Posterior vena cava (tissue), 2 donors: ENCODE measurements around the gene MTCH2. TPM values are rescaled to one million over a fixed set of nuclear protein-coding genes. Genes with fewer than 3 reads are reported as not detected.
A peak's percentile ranks its signal among the peaks of the same experiment; 100 is the strongest.

Source experiments
- DNase-seq: peaks from one replicate; pipeline ENCODE4 v3.0.0-alpha.2; 2020; ENCODE audit warnings: low spot score
- intact Hi-C, 2 donors: fragments of 100-400 bp; cut with DNase I; formaldehyde crosslinking; loops; one replicate each; pipeline versions ENCODE4 v1.14.1 to v1.14.2; 2022 to 2023
- total RNA-seq, 2 donors: library from RNA; stranded (reverse); fragmentation: NEBNext Ultra II Directional; extraction: Animal tissue kit (Norgen Biotek cat#: 25700); gene quantifications; one replicate each; pipeline ENCODE4 v1.2.1, GENCODE V29; 2021
- donor health status: DM: yes; HTN: yes; CAD: no.
- donor health status: DM: yes; HTN: yes; CAD: no.

The MTCH2 gene
- total RNA-seq, 2 donors from 2014 or later = 56.3 to 63.4 TPM

DNA sequence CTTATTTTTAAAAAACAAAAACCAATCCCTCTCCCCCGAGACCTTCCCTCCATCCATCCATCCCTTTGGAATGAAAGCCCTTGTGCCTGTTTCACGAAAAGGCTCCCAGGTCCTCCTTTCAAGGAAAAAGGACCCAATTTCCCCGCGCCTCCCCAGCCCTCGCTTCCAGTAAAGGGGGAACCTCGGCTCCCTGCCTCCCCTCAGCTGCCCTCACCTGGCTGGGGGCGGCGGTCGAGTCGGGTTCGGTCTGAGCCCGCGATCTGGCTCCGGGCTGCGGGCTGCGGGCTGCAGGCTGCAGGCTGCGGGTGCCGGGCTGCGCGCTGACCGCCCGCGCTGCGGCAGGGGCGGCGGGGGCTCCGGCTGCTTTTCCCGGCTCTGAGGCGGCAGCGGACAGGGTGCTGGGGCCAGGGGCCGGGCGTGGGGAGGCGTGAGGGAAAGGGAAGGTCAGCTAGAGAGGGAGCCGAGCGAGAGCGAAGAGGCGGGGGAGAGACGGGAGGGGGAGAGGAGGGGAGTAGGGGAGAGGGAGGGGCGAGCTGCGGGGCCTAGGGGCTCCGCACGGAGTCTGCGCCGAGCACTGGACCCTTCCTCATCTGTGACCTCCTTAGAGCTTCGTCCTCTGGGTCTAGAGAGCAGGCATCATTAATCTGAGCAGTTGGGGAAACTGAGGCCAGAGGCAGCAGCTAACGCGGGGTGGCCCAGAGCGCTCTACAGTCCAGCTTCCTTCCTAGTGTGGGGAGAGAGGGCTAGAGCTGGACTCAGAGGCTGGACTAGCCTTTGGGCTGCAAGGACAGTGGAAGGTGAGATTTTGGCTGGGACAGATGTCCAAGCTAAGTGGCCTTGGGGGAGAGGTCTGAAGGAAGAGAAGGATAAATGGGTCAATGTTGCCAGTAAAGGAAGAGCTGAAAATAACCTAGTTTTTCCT lies 48.2 kb downstream of the MTCH2 start, which contains the start of gene C1QTNF4:
TSS of gene C1QTNF4 (minus strand) at position 478 of the 922 bp plus-strand sequence. CDS start 3,601 bp downstream, outside the sequence.
- intact Hi-C loops = no loop called here
- DNase-seq = no peak

DNA sequence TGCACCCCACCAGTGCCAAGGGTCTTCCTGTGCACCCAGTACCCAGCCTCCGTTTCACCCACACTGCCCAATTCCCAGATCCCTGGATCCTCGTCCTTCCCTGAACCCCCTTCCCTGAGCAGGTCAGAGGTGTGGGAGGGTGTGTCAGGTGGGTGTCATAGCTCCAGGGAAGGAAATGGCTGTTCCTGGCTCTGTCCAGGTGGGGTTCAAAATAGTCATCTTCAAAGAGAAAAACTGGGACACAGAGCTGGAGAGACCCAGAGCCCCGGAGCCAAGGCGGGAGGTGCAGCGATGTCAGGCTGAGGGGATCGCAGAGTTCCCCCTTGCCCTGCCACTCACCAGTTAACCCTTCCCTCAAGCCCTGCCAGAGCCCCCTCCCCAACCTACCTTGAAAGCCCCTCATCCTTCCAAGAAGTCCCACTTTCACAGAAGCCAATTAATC lies 48.8 kb downstream of the MTCH2 start:
- no peak for DNase-seq
- intact Hi-C loops = no loop called here

- intact Hi-C loops = no loop called here
- DNase-seq = no peak
Observed at GRCh38 chr11:47592970-47593369, 49.4 kb downstream of the MTCH2 start.

DNA sequence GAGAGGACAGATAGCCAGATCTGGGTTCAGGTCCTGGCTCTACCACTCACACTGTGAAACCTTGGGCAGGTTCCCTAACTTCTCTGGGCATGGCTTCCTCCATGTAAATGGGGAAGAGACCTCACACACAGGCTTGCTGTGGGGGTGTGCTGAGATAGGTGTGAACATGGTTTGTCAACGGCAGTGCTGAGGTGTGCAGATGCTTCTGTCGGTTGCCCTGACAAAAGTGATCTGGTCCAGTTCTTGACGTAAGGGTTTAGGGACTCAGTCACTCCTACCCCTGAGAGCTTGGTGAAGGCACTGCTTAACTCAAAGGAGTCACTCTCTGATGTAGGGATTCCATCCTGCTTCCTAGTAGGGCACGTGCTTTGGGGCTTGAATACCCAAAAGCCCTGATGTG lies 50.1 kb downstream of the MTCH2 start:
- intact Hi-C loops = no loop called here
- no peak for DNase-seq

DNA sequence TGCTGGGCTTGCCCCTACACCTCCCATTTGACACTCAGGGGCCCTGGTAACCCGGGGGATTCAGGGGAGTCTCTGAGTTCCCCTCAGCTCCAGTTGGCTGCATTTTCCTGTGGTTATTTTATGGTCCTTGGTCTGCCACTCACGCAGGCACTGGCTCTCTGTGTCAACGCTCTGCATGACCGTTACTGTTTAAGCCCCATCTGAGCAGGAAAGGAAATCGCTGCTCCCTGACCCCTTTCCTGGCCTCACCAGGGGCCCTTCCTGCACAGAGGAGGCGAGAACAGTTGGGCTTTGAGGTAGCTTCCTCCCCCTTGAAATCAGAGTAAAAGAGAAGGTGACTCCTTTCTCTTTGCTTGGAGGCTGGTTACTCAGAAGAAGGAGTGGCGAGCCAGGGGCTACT lies 50.6 kb downstream of the MTCH2 start:
- no peak for DNase-seq
- intact Hi-C loops = no loop called here

DNA sequence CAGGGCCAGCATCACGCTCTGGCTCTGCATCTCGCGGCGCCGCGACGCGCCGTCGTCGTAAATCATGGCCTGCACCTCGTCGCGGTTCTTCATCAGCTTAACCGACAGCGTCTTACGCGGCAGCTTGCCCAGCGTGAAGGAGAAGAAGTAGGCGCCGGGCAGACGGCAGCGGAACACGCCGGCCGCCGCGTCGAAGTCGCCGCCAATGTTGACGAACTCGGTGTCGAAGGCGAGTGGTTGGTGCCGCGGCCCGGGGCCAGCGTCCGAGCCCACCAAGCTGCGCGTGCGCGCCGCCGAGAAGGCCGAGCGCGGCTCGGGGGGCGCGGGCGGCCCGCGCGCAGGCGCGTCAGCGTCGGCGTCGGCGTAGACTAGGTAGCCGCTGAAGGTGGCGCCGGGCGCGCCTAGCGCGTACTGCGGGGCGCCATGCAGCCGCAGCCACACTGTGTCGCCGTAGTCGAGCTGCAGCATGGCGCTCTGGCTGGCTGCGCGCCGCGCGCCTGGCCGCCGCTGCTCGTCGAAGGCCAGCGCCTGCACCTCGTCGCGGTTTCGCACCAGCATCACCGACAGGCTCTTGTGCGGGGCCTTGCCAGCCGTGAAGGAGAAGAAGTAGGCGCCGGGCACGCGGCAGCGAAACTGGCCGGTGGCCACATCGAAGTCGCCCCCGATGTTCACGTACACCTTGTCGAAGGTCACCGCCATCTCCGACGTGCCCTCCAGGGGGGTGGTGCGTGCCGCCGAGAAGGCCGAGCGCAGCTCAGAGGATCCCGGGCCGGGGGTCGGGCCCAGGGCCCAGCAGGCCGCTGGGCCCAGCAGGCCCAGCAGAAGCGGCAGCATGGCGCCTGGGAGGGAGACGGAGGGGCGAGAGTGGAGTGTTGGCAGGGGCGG lies 52.1 kb downstream of the MTCH2 start:
- intact Hi-C loops = no loop called here

DNA sequence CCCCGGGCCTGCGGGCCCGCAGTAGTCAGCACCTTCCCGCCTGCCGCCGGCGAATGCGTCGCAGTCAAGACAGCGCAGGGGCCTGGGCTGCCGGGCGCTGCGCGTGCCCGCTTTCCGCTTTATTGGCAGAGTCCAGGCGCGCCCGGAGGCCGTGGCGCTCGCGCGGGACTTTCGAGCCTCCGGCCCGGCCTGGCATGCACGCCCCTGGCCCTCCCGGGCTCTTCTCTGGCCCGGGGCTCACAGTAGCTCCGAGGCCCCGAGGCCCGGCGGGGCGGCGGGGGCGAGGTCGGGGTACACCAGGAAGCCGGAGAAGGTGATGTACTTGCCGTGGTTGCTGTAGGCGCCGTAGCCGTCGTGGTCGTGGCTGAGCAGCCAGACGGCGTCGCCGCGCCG lies 52.8 kb downstream of the MTCH2 start:
- DNase-seq = no peak
- intact Hi-C loops = no loop called here

More for the DNA sequence above, 52.1 kb downstream of the MTCH2 start:
- no peak for DNase-seq

- intact Hi-C loops = no loop called here
- DNase-seq = no peak
Observed at GRCh38 chr11:47589118-47589517, 53.2 kb downstream of the MTCH2 start.

- intact Hi-C loops = no loop called here
- peak; percentile 93 for DNase-seq
Observed at GRCh38 chr11:47587723-47588326, 54.5 kb downstream of the MTCH2 start.

DNA sequence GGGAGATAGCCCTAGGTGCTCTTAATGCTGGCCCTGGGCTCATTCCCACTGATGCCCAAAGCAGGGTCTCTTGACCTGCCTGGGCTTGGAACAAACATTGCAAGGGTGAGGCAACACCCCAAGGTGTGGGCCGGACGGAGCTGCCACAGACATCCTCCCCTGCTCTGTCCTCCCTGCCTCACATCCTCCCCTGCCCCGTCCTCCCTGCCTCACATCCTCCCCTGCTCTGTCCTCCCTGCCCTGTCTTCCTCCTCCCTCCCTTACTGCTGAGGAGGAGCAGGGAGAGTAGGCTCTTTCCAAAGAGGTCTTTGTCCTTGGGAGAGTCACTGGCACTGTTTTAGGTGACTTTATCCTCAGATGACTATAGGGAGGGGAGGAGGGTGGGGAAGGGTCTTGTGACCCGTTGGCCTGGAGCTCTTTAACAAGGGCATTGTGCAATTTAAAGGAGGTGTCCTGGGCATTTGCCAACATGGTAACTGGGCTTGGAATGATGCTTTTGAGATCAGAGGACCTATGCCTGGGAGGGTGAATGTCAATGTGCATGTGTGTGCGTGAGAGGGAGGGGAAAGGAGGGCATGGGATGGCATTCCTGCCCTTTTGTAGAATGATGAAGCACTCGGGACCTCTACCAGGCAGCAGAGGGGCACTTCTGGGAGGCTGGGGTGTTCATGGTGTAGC lies 55.2 kb downstream of the MTCH2 start:
- intact Hi-C loops = no loop called here
- DNase-seq = no peak

DNA sequence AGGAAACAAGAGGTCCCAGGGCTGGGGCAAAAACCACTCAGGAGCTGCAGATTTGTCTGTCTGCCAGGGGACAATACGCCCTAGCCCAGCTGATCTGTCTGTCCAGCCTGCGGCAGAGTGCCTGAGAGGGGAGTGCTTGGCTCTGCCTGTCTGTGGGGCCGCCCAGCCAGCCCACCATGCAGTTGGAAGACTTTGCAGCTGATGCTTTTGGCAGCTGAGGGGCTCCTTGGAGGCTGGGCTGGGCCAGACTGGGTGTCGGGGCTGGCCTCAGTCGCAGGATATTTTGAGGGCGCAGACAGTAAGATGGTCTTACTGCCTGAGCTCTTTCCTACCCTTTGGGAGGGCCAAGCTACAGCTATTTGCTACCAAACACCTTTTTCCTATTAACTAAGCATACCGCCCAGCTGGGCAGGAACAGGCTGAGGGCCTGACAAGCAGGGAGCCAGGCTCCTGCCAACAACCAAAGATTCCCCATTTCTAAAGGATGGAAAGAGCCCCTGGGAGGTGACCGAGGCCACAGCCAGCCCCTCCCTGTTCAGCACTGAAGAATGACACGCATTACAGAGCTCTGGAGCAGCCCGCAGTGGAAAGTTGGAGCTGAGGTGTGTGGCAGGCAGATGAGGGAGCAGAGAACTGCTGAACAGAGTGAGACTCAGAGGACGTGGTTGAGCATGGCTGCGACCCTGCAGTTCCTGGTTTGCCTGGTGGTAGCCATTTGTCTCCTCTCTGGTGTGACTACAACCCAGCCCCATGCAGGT lies 56.1 kb downstream of the MTCH2 start, which contains the start of gene FAM180B:
TSS of gene FAM180B (plus strand) at position 581 of the 758 bp plus-strand sequence. CDS start at position 672, 91 bp downstream.
- DNase-seq = peak; percentile 88
- intact Hi-C loops = no loop called here

DNA sequence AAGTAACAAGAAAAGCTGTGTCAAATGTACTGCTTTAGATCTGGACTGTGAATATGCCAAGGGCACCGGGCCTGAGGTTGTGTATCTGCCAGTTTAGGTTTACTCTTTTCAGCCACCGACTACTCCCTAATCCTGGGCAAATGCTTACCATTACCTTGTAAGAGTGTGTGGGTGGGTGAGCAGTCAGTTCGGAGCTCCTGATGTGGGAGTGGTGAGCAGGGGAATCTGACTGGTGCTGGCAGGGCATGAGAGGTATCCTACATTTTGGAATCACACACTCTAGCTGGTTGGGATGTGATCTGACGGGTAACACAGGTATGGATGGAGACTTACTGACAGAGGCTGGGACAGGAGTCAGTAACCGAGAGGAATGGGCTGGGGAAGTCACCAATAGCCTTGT lies 58.5 kb downstream of the MTCH2 start:
- intact Hi-C loops = no loop called here

GRCh38 chr11:47578524-47579494 lies 63.5 kb downstream of the MTCH2 start, which contains the start of the genes KBTBD4 and NDUFS3:
TSS of gene KBTBD4 (minus strand) at chr11:47578970. CDS start at chr11:47578951, 19 bp downstream.
TSS of gene NDUFS3 (plus strand) at chr11:47579074. CDS start at chr11:47579092, 18 bp downstream.
- peak; percentile 96 for DNase-seq
- intact Hi-C loops = no loop called here

More for the DNA sequence above, 58.5 kb downstream of the MTCH2 start:
- DNase-seq = no peak

- peak; percentile 65 for DNase-seq
- intact Hi-C loops = no loop called here
Observed at GRCh38 chr11:47577460-47578041, 64.8 kb downstream of the MTCH2 start.

DNA sequence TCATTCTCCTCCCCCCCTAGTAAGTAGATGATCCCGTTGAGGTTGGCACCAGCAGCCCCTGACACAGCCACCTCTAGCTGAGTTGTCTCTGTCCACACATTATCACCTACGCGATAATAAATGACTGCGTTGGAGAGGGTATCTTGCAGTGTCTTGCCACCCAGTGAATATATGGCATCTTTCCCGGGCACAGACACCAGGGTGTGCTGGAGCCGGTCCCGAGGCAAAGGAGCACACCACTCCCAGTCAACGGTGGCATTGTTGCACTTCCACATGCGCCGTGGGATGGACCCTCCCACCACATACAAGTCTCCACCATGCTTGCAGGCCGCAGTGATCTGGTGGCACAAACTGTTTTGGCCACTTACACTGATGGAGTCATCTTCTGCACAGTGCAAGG lies 69.0 kb downstream of the MTCH2 start:
- peak; percentile 36 for DNase-seq
- intact Hi-C loops = no loop called here

DNA sequence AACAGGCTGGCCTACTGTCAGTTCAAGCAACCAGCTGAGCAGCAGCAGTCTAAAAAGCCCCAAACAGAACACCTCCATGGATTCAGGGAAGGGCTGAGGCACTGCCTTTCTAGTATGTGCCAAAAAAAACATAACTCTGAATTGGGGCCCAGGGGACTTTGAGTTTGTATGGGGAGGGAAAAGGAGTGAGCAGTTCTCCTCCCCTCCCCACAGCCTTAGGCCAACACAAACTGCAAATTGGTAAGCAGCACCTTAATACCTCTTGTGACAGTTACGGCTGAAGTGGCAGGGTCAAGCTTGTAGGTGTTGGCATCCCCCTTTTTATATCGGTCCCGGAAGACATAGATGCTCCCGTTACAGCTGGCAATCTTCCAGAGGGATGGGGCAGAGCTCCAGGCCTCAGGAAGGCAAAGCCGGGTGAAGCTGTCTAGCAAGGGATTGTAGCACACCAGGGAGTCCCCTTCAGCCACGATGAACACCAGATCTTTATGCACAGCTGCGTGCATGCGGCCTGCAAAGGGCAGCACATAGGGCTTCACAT lies 69.6 kb downstream of the MTCH2 start:
- intact Hi-C loops = no loop called here
- DNase-seq = peak; percentile 51
